Activated CD4-positive, alpha-beta T cell treated with anti-CD3 and anti-CD28 coated beads, Interleukin-10, Interleukin-2, amounts not matched to agents 100 ng/mL and 50 ng/mL, durations not matched to agents 16 hours and 8 hours (primary cell): ENCODE data around the gene BRWD1.

ENCODE experiments used
- DNase-seq: peaks from one replicate; pipeline ENCODE4 v3.0.0-alpha.2; 2020

Gene BRWD1

GRCh38 chr21:39326607-39327307, 13.3 kb upstream of the BRWD1 start:
- DNase-seq, result no peak

- DNase-seq, result no peak
Measured at GRCh38 chr21:39325458-39325857, 12.0 kb upstream of the BRWD1 start.

GRCh38 chr21:39321424-39321823, 8.0 kb upstream of the BRWD1 start:
- DNase-seq, result no peak

- no peak for DNase-seq
Measured at GRCh38 chr21:39319814-39320332, 6.4 kb upstream of the BRWD1 start.

- DNase-seq, result no peak
Measured at GRCh38 chr21:39319251-39319756, 5.9 kb upstream of the BRWD1 start.

GRCh38 chr21:39318091-39318959, 4.9 kb upstream of the BRWD1 start:
- DNase-seq, result no peak

GRCh38 chr21:39317134-39318090, 4.0 kb upstream of the BRWD1 start:
- DNase-seq, result no peak

- DNase-seq, result no peak
Measured at GRCh38 chr21:39316729-39317128, 3.3 kb upstream of the BRWD1 start.

GRCh38 chr21:39315603-39316445, 2.4 kb upstream of the BRWD1 start:
- DNase-seq, result peak; percentile 83

- peak; percentile 86 for DNase-seq
Measured at GRCh38 chr21:39314143-39315027, 953 bp upstream of the BRWD1 start.

- no peak for DNase-seq
Measured at GRCh38 chr21:39313042-39313570, 326 bp downstream of the BRWD1 start.

- DNase-seq, result peak; percentile 94
Measured at GRCh38 chr21:39312112-39313041, 1.1 kb downstream of the BRWD1 start.

- DNase-seq, result no peak
Measured at GRCh38 chr21:39311164-39311563, 2.3 kb downstream of the BRWD1 start.

- DNase-seq, result no peak
Measured at GRCh38 chr21:39307466-39307865, 6.0 kb downstream of the BRWD1 start.

- DNase-seq, result no peak
Measured at GRCh38 chr21:39300587-39300986, 12.8 kb downstream of the BRWD1 start.

- no peak for DNase-seq
Measured at GRCh38 chr21:39296891-39297290, 16.5 kb downstream of the BRWD1 start.

- DNase-seq, result no peak
Measured at GRCh38 chr21:39288987-39289386, 24.4 kb downstream of the BRWD1 start.

GRCh38 chr21:39282911-39283310, 30.5 kb downstream of the BRWD1 start:
- DNase-seq, result no peak

- no peak for DNase-seq
Measured at GRCh38 chr21:39281853-39282252, 31.6 kb downstream of the BRWD1 start.
